Hematopoietic multipotent progenitor cell (in vitro differentiated cells): Measurements from ENCODE around the gene SYNGAP1. TPM values are rescaled to one million over a fixed set of nuclear protein-coding genes. Genes with fewer than 3 reads are reported as not detected.
"Not testable (repeated sequence)": the region's sequence is repeated elsewhere in the genome, so short reads cannot be mapped to it uniquely, and the experiment has no call there.

Experiments used
- DNase-seq, 3 donors: peaks; one replicate each; pipeline ENCODE4 v3.0.0-alpha.2; 2011 to 2015; ENCODE audit warnings: low read depth in 2 of 3, low spot score in 2 of 3
- total RNA-seq: library from RNA; depleted of rRNA; stranded (reverse); fragments of >200 nt; gene quantifications from one replicate; pipeline ENCODE4 v1.2.3, GENCODE V29; 2012

The SYNGAP1 gene
- 22.4 TPM for total RNA-seq

GRCh38 chr6:33419580-33420490 is at the start of gene SYNGAP1:
TSS of gene SYNGAP1 (plus strand) at chr6:33420065. CDS start at chr6:33420265, 200 bp downstream.
- DNase-seq = peak in 1 of 3 donors; percentile 29

GRCh38 chr6:33371901-33372300 is 48.0 kb upstream of the SYNGAP1 start:
- not testable (repeated sequence) for DNase-seq

GRCh38 chr6:33372526-33373123 is 47.2 kb upstream of the SYNGAP1 start:
- DNase-seq = no peak

GRCh38 chr6:33373960-33374910 is 45.6 kb upstream of the SYNGAP1 start:
- DNase-seq = no peak

- peak in 2 of 3 donors; percentile 27 to 58 for DNase-seq
Measured at GRCh38 chr6:33375143-33375671, 44.7 kb upstream of the SYNGAP1 start.

GRCh38 chr6:33377171-33377570 is 42.7 kb upstream of the SYNGAP1 start:
- no peak for DNase-seq

- not testable (repeated sequence) for DNase-seq
Measured at GRCh38 chr6:33379184-33379583, 40.7 kb upstream of the SYNGAP1 start.

- DNase-seq = no peak
Measured at GRCh38 chr6:33380272-33380981, 39.4 kb upstream of the SYNGAP1 start.

GRCh38 chr6:33383427-33384185 is 36.3 kb upstream of the SYNGAP1 start:
- DNase-seq = no peak

- no peak for DNase-seq
Measured at GRCh38 chr6:33384581-33385020, 35.3 kb upstream of the SYNGAP1 start.

GRCh38 chr6:33390173-33390572 is 29.7 kb upstream of the SYNGAP1 start:
- DNase-seq = no peak

GRCh38 chr6:33390767-33391277 is 29.0 kb upstream of the SYNGAP1 start:
- DNase-seq = no peak

- peak; percentile 98 to 100 (median 99) for DNase-seq
Measured at GRCh38 chr6:33391278-33391921, 28.5 kb upstream of the SYNGAP1 start, which contains the start of gene KIFC1. TSS of gene KIFC1 (plus strand) at chr6:33391823. CDS start at chr6:33391986, 163 bp downstream.

GRCh38 chr6:33391922-33392594 is 27.8 kb upstream of the SYNGAP1 start:
- peak in 1 of 3 donors; percentile 24 for DNase-seq

GRCh38 chr6:33392595-33392948 is 27.3 kb upstream of the SYNGAP1 start:
- DNase-seq = no peak

GRCh38 chr6:33392979-33393378 is 26.9 kb upstream of the SYNGAP1 start:
- no peak for DNase-seq

GRCh38 chr6:33397541-33397940 is 22.3 kb upstream of the SYNGAP1 start:
- DNase-seq = no peak

GRCh38 chr6:33398601-33399000 is 21.3 kb upstream of the SYNGAP1 start:
- not testable (repeated sequence) for DNase-seq
